ENCODE results near the gene APOL4.
"Not testable (repeated sequence)": the region's sequence is repeated elsewhere in the genome, so short reads cannot be mapped to it uniquely, and the experiment has no call there.

Gene APOL4

DNA sequence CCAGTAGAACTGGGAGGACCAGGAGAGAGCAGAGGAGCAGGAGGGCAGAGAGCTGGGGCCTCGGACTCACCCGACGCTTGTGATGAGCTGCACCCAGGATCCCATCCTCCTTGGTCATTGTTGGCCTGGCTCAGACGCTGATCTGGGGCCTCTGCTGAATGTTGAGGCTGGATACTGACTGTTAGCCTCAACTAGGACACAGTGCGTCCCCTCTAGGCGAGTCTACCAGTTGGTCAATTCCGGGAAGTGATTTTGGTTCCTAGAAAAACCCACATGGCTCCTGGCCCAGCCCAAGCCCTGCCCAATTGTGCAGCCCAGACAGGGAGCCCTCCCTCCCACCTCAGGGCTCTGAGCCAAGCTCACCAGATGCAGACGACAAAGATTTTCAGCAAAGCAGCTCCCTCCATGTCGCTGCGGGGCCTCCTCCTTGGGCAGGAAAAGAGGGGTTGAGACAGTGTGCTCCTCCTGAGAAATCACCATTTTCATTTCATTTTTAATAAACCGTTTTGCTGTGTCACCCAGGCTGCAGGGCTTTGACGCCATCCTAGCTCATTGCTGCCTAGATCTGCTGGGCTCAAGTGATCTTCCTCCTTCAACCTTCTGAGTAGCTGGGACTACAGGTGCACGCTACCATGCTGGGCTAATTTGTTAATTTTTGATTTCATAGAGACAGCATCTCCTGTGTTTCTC is at the start of gene APOL4:
Gene APOL4, minus strand, starts transcription at position 180 of the 690 bp plus-strand sequence. Its CDS starts 75 bp downstream, at position 105.
- no peak for DNase-seq (ENCODE audit: low spot score)

- not testable (repeated sequence) for DNase-seq (ENCODE audit: low spot score)
Observed at GRCh38 chr22:36250292-36250960, 48.8 kb upstream of the APOL4 start.

- DNase-seq (ENCODE audit: low spot score) = no peak
Observed at GRCh38 chr22:36249160-36249559, 47.6 kb upstream of the APOL4 start.

DNA sequence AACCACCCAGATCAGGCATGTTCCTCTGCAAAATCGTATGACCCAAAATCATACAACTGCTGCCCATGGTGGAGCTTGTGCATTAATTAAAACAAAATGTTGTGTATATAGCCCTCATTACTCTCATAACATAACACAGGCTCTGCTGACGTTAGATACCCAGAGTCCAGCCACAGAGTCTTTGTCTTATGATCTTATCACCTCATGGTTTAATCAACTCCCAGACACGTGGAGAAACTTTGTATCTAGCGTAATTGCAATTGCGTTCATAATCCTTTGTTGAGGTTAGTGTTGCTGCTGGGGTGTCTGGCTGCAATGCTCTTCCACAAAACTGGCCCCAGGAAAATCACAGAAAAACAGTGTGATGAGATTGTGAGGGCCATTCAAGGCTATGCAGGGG is 46.3 kb upstream of the APOL4 start:
- DNase-seq (ENCODE audit: low spot score) = no peak

GRCh38 chr22:36246718-36247117 is 45.1 kb upstream of the APOL4 start:
- DNase-seq (ENCODE audit: low spot score) = no peak

DNA sequence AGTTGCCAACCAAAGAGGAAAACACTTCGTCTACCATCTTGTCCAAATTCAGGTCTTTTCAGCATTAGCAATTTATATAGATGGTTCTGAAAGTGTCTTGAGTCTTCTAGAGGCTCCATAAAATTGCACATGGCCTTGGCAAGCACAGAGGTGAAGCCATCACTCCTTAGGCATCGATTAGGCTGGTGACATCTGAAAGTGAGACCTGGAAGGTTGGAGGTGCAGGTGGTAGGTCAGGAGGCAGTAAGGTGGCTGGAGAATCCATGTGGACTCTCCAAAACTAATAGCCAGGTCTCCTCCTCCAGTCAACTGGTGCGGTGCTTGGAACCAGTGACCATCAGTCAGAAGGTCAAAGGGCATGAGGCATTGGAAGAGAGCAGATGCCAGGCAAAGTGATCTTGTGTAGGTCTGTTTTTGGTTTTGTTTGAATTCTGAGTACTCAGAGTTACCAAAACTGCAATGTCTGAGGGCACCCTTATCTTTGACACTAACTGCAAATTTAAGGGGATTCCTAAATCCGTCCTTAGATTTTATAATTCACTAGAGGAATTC is 44.3 kb upstream of the APOL4 start:
- no peak for DNase-seq (ENCODE audit: low spot score)

DNA sequence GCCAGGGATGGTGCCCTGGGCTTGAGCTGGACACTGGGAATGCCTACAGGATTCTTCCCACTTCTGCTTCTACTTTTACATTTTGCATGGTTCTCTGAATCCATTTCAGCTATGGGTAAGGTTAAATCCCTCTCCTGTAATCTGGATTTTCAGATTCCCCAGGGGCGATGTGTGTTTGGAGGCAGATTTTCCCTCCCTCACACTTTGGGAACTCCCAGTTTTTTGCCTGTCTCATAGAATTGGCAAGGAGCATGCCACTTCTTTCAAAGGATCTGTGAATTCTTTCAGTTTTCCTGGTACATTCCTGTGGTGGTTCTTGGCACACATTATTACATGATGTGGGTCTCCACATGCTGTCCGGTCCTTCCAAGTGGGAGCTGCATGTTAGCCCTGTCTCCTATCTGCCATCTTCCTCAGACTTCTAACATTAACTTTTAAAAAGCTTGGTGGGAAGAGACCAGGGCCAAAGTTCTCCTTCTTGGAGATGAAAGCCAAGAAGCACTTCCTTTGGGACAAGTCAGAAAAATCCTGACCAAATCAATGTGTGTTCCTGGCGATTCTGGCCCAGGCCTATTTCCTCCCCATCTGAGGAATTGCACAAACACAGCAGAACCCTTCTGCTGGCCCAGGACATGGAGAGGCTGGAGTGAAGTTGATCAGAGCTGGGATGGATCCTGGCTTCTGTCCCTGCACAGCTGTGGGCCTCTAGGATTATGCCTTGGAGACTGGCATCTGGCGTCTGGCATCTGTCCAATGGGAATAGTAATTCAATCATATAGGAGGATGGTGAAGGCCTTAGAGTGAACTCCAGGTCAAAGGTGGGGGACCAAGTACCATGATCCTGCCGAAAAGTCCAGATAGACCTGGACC is 43.1 kb upstream of the APOL4 start:
- no peak for DNase-seq (ENCODE audit: low spot score)

DNA sequence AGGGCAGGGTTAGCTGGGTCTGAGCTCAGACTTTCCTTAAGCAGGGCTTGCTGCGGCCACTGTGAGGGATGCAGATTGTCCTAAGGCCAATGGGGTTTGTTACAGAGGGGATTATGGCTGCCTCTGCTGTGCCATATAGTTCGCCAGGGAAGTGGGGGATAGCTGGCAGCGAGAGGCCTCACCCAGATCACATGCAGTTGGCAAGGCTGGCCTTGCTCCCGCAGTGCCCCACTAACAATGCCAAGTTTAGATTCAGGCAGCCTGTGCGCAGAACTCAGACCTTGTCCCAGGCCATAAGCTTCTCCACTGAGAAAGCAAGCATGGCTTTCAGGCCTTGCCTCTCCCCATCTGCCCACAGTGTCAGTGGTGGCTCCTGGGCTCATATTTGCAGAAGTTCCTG is 42.4 kb upstream of the APOL4 start:
- no peak for DNase-seq (ENCODE audit: low spot score)

DNA sequence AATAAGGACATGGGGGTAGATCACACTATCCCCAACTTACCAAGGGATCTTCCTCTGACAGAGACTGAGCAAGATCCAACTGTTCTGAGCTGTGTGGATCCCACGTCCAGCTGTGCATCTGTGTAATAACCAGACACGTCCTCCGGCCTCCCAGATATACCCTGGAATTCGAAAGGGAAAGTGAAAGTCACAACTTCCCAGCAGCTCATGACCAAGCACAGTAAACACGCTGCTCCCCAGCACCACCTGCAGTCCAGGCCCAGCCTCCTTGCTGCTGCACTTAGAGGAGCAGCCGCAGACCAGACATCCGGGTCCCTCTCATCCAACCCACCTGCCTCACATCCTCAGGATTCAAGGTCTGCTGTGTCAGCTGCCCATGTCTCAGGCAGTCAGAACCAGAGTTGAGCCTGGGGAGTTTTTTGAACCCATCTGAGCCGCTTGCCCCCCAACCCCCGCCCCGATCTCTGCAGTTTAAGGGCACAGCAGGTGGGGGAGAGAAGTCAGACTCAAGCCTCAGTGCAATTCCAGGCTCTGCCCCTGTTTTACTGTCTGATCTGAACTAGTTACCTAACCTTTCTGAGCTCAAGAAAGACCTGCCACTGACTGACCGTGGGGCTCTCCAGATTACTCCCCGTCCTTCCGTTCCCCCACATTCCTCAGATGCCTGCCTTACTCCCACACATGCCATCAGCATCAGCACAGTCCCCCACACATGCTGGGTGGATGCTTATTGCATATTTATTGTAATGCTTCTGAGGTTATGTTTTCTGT is 38.0 kb upstream of the APOL4 start, which contains the start of gene APOL2:
Gene APOL2, minus strand, starts transcription at position 127 of the 771 bp plus-strand sequence. CDS start 6,365 bp downstream, outside the sequence.
- DNase-seq (ENCODE audit: low spot score) = peak; percentile 83

DNA sequence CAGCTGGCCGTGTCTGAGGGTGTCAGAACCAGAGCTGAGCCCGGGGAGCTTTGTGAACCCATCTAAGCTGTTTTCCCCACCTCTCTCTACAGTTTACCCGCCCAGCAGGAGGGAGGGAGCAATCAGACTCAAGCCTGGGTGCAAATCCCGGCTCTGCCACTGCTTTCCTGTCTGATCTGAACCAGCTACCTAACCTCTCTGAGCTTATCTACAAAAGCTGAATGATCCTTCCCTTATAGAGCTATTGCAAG is 37.5 kb upstream of the APOL4 start:
- DNase-seq (ENCODE audit: low spot score) = no peak

DNA sequence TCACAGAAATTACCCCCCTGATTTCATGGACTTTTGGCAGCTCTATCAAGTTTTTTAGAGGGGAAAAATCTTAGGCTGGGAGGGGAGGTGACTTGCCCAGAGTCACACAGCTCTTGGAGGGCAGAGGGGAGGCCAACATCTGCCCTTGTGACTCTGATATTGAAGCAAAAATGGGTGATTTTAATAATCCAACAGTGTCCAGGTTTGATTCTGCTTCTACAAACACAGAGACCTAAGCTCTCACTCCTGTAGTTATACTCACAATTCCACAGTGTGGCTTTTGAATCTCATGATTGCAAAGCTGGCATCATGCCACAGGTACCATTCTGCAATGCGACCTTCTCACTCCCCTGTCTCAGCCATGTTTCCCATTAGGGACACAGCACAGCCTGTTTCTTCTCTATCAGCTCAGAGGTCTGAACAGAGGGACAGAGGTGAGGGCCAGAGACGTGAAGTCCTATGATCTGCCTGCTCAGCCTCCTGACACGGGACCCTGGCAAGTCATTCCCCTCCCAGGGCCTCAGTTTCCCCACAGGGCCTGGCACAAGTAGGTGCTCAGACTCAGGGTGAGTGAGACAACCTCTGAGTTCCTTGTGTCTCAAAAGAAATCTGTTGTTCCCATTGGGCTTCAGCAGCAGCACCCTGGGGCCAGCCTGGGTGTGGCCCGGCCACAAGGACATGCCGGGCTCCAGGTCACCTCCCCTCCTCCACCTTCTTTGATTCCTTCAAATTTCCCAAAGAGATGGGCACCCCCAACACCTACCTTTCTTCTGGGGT is 37.0 kb upstream of the APOL4 start:
- DNase-seq (ENCODE audit: low spot score) = no peak

DNA sequence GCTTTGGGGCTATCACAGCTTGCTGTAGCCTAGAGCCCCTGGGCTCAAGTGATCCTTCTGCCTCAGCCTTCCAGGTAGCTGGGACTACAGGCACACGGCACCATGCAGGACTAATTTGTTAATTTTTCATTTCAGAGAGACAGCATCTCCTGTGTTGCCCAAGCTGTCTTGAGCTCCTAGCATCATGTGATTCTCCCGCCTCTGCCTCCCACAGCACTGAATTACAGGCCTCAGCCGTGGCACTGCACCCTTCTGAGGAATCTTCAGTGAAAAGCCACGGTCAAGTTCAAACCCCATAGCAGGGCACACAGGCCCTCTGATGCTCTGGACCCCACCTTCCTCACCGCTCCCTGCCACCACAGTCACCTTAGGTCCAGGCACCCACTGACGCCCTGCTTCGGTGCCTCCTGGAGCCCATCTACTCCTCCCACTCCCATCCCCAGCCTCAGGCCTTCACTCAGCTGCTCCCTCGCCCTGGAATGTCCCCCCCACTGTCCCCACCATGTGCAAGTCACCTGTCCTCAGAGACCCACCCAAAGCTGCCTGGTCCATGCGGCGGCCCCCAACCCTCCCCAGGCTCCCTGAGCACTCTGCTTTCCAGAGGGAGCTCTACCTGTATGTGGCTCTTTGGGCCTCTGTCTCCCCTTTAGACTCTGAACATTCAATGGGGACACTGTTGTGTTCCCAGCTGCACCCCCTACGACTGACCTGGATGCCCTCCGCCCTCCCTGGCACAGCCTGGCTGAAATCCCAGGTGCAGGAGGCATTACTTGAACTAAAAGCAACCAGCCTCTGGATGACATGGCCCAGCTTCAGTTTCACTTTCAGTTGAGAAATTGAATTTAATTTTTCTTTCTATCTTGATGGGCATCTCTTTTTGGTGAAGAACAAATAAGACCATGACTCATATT is 36.1 kb upstream of the APOL4 start:
- DNase-seq (ENCODE audit: low spot score) = peak; percentile 70

DNA sequence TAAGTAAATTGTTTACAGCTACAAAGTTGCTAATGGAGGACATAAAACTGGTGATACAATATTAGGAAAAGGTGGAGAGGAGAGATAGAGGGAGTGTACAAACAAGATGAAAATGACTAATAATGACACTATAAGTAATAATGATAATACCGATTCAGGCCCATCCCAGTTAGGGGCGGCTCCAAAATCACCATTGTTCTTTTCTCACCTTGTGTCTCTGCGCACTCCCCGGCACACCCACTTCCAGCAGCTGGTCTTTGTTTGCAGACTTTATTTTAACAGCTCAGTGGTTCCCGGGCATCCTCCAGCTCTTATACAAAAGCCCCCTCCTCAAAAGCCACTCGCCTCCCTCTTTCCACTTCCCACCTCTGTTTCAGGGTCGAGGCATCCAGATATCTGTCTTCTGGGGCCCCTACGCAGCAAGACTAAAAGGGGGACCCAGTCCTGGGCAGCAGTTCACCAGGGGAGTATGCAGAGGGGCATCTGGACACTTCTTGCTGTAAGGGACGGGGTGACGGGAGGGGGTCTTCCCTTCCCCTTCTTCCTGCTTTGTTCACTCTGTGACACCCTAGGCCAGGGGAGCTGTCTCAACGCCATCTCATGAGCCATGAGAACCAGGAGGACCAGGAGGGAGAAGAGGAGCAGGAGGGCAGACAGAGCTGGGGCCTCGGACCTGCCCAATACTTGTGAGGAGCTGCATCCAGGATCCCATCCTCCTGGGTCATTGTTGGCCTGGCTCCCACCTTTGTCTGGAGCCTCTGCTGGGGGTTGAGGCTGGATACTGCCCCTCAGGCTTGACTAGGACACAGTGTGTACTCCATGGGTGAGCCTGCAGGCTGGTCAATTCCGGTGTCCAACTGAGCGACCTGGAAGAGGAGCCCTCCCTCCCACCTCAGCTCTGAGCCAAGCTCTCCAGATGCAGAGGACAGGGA is 35.0 kb upstream of the APOL4 start:
- DNase-seq (ENCODE audit: low spot score) = no peak

DNA sequence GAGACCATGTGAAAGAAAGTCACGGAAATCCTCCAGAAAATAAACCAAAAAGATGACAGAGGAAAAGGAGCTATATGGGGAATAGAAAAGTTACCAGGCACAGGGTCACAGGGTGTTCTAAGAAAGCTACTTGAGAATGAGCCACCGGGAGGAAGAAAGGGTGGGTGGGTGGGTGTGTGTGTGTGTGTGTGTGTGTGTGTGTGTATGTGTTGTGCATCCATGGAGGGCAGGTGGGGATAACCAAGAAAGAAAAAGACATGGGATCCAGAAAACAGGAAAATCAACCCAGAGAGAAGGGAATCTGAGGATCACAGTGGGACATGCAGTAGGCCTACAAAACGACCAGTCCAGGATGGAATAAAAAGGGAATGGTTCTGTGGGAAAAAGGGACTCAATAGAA is 34.0 kb upstream of the APOL4 start:
- no peak for DNase-seq (ENCODE audit: low spot score)

DNA sequence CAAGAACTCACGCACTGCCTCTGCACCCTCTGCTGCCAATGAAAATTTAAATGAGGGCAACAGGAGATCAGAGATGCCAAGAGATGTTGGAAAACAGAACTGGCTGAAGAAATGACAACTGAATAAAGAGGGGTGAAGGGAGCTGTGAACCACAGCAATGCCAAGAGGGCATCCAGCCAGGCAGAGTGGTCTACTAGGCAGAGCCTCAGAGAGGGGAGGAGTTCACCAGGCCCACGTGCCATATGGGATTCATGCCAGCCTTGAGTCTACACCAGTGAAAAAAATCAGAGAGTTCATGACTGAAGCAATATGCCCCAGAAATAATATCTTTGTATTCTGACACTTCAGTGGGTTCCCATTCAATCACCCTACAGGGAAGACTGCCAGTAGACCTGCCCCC is 33.3 kb upstream of the APOL4 start:
- no peak for DNase-seq (ENCODE audit: low spot score)

GRCh38 chr22:36234213-36234612 is 32.6 kb upstream of the APOL4 start:
- DNase-seq (ENCODE audit: low spot score) = no peak

- DNase-seq (ENCODE audit: low spot score) = no peak
Observed at GRCh38 chr22:36233796-36234195, 32.2 kb upstream of the APOL4 start.

DNA sequence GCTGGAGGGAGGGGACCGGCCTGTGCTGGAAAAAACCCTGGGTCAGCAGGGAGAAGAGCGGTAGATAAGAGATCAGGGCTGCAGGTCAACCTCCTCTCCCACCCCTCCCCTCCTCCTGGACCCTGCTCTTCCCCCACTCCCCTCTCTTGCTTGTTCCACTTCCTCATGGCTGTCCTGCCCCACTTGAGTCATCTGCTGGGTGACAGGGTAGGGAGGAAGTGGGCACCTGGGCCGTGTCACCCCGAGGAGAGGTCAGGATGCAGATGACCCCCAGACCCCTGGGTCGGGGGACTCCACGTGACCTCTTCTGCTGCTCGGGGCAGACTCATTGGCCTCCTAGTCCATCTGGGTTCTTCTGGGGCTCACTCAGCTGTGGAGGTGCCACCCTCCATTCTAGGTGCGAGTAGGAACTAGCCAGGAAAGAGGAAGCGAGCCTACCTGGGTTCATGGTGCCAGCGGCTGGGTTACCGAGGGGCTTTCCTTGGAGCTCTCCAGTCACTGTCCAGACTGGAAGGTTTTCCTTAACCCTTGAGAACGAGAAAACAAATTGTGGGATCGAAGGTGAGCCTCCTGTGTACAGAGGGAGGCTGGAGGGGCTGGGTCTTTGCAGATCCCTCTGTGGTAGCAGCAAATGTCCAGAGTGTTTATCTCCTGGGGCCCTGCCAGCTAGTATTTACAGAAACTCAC is 31.2 kb upstream of the APOL4 start:
- no peak for DNase-seq (ENCODE audit: low spot score)
